Hindlimb muscle (tissue), 1 donor: ENCODE data around the gene LRRK1. TPM values are rescaled to one million over a fixed set of nuclear protein-coding genes. Genes with fewer than 3 reads are reported as not detected.

Experiments
- DNase-seq: peaks from one replicate; pipeline ENCODE4 v3.0.0-alpha.2; 2013
- polyA plus RNA-seq: library from polyadenylated mRNA; unstranded; fragments of 120-200 nt; gene quantifications from one replicate; pipeline ENCODE4 v1.2.1, GENCODE V29; 2013; ENCODE audit not compliant: insufficient read length

The LRRK1 gene
- polyA plus RNA-seq, 1 donor = 6.1 TPM

DNA sequence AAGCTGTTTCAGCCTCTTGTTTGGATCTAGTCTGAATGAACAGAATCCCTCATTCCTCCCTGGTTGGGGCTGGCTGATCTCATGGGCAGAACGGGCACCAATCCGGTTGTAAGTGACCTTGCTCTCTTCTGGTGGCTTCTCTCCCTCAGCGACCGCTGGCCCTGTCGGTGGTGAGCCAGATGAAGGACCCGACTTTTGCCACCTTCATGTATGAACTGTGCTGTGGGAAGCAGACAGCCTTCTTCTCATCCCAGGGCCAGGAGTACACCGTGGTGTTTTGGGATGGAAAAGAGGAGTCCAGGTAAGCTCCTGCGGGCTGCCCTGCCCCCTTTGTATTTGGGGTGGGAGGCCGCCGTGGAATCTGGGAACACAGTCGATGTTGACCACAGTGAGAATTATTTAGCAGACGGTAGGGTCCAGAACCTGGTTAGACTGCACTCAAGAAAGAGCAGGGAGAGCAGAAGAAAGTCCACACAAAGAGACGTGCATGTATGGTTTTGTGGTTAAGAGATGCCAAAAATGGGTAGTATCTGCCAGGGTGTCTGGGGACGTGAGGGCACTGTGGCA, 138.8 kb downstream of the LRRK1 start:
- DNase-seq = no peak

DNA sequence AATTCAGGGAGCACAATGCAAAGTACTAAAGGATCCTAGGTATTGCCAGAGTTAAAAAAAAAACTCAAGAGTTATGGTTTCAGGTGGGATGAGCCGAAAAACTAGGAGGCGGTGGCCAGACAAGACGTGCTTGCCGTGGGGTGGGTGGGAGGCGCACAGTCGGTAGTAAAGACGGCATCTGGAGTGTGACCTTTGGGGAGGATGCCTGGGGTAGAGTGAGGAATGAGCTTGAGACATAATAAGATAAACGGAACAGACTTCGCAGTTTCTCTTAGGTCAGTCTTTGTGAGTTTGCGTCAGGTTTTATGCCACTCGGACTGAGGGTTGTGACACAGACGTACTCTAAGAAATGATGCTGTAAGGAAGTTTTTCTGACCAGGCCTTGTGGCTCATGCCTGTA, 139.6 kb downstream of the LRRK1 start:
- DNase-seq = no peak

DNA sequence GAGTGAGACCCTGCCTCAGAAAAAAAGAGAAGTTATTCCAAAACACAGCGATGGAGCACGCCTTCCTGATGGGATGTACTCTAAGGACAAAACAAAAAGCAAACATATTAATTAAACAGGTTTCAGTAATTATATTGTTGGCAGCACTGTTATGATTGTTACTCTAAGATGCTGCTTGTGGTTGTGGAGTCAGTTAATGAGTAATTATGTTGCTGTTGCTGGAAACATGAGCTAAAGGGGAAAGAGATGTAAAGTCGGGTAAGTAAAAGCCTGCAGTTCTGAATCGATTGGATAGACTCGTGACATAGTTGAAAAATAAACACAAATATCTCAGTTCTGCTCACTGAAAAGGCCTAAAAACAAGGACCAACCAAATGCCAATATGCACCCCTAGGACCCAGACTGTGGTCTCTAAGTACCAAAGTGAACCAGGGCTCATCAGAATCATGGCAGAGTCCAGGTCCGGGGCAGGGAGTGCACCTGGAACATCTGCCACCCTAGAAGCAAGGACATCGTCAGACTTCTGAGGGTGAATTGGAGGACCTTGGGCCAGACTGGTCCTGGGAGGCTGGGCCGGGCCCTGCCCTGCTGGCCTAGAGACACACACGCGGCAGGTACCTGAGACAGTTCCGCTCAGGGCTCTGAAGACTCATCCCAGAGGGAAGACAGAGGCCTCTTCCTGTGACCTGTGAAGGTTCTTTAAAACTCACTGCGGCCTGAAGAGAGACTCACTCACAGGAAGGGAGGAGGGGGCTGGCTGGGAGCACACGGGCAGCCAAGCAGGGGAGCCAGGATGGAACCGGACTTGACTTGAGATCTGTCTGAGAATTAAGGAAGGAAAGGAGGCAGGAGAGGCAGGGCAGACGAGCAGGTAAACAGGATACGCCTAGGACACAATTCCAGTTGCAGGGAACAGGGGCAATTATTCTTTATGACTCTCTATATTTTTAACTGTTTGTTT, 140.5 kb downstream of the LRRK1 start:
- no peak for DNase-seq

DNA sequence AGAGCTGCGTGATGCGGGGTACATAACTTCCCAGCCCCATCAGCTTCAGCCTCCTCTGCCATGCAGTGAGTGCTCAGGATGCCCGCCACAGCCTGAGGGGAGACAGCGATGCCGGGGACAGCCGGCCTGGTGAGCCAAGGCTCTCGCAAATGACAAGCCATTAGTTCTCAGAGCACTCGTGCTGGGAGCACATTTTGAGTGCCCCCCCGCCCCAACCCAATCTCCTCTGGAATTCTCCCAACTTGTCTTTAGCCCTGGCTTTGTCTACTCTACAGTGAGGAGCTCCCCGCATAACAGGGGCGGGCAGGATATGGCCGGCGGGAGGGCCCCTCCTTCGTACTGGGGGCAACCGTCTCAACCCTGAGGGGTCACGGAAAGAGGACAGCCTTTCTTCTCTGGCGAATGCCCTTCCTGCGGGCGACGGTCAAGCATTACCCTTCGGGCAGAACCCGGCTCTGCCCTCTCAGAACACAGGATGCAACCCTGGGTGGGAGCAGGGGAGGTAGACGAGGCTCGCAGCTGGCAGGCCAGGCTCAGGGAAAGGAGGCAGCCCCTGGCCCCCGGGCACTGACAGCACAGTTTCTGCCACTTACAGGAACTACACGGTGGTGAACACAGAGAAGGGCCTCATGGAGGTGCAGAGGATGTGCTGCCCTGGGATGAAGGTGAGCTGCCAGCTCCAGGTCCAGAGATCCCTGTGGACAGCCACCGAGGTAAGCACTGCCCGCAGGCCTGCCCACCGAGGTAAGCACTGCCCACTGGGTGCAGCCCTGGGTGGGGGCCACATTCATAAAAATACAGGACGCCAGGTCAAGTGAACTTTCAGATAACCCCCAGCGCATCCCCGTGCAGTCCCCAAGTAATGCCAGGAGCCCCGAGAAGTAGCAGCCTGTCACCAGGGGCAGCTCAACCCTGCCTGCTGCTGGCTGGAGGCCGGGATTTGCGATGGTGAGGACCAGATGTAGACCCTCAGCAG, 141.7 kb downstream of the LRRK1 start:
- DNase-seq = no peak

DNA sequence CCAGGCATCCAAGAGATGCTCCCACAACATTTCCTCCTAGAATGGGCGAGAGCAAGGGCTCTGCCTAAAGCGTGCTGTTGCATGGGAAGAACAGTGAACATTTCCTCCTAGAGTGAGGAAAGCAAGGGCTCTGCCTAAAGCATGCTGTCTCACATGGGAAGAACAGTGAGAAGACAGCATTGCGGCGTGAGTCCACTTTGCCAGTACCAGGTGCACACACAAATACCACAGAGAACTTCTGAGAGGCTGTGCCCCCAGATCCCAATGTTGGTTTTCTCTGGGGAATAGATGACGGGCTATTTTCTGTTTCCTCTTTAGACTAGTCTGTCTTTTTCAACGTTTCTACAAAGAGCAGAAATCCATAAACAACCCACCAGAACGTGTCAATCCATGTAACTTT, 142.9 kb downstream of the LRRK1 start:
- DNase-seq = no peak

DNA sequence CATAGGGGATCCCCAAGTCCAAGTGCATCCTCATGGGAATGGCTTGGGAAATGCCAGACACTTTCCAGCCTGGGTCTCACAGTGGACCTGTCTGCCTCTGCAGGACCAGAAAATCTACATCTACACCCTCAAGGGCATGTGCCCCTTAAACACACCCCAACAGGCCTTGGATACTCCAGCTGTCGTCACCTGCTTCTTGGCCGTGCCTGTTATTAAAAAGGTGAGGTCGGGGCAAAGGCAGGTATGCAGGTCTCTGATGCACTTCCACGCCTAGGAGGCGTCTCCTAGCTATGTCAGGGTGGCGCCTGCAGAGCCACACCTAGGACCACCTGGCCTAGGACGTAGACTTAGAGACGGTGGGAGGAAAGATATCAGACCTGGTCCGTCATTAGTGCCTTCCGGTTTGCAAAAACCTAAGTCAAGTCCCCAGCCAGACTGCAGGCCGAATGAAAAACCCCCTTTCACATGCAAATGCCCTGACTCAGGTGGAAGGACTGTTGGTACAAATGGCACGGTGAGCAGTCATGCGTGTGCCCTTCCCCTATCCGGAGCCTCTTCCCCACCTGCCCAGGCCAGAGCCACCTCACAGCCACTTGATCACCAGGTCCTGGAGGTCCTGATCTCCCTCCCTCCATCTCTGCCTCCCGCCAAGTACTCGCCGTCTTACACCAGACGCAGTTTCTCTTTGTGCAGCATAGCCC, 143.5 kb downstream of the LRRK1 start:
- no peak for DNase-seq

DNA sequence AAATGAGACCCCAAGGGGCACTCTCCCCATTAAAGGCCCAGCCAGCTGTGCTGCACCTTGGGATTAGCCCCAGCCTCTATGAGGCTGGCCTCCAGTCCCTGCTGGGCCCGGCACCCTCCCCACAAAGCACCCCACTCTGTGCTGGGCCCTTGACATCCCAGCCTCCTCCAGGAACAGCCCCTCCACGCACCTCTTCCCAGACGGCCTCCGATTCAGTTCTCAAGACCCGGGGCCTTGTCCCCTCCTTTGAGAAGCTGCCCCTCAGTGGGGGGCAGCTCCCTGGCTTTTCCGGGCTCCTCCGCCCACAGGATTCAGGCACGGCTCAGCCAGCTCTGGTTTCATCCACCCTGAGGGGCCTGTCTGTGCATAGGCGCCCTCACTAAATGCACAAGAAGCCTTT, 144.1 kb downstream of the LRRK1 start:
- DNase-seq = no peak

DNA sequence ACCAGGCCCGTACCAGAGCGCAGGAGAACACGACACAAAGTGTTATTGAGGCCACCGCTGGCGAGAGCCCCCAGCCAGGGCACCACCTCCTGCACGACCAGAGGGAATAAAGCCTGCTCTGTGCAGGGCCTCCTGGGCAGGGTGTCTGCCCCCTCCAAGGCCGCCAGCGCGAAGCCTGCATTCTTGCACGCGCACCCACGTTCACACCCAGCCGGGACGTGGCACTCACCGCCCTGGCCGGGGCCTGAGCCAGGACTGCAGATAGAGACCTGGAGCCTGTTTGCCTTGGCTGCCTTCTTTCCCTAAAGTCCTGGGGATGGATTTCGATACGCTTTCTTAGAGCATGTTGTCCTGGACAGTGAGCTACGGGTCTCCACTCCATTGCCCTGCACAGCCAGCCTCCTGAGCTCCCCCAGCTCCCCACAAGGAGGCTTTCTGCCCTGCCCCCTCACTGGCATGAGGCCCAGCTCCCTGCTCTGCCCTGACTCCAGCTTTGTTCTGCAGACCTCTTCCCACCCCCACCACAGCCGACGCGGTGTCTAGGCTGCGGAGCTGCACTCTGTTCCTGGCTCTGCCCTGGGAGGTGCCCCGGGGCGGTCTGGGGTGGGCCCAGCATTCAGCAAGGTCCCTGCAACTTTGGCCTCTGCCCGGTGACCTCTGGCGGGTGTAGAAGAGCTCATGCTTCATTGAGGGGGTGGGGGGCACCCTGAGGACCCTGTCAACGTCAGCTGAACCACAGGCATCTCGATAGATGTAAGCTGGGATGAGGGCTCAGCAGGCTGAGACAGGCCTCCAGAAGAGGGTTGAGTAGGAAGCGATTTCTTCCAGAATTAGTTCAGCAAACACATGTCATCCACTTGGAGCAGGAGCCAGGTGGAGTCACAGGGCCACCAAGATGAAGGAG, 145.0 kb downstream of the LRRK1 start:
- DNase-seq = no peak

DNA sequence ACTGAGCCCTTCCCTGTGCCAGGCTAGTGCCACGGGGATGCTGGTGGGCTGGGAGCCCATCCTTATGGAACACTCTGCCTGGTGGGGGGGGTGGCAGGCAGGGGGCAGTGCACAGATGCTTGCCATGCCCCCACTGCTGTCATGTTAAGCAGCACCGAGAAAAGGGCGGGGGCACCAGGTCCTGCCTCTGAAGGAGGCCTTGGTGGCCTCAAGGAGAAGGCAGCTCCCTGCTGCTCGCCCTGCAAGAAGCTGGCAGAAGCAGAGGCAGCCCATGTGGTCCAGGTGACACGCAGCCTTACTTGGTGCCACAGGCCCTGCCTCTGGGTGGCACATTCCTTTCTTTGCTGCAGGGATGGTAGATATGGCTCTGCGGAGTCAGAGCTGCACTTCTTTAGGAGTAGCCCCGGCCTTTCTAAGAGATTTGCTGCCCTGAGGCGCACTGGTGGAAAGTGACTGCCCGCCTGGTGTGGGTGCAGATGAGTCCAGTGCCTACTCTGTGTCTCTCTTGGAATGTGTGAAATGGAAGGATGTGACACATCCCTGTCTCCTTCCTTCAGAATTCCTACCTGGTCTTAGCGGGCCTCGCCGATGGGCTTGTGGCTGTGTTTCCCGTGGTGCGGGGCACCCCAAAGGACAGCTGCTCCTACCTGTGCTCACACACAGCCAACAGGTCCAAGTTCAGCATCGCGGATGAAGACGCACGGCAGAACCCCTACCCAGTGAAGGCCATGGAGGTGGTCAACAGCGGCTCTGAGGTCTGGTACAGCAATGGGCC, 145.8 kb downstream of the LRRK1 start:
- DNase-seq = no peak

DNA sequence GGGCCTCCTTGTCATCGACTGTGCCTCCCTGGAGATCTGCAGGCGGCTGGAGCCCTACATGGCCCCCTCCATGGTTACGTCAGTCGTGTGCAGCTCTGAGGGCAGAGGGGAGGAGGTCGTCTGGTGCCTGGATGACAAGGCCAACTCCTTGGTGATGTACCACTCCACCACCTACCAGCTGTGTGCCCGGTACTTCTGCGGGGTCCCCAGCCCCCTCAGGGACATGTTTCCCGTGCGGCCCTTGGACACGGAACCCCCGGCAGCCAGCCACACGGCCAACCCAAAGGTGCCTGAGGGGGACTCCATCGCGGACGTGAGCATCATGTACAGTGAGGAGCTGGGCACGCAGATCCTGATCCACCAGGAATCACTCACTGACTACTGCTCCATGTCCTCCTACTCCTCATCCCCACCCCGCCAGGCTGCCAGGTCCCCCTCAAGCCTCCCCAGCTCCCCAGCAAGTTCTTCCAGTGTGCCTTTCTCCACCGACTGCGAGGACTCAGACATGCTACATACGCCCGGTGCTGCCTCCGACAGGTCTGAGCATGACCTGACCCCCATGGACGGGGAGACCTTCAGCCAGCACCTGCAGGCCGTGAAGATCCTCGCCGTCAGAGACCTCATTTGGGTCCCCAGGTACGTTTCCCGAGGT, 146.5 kb downstream of the LRRK1 start:
- DNase-seq = no peak

DNA sequence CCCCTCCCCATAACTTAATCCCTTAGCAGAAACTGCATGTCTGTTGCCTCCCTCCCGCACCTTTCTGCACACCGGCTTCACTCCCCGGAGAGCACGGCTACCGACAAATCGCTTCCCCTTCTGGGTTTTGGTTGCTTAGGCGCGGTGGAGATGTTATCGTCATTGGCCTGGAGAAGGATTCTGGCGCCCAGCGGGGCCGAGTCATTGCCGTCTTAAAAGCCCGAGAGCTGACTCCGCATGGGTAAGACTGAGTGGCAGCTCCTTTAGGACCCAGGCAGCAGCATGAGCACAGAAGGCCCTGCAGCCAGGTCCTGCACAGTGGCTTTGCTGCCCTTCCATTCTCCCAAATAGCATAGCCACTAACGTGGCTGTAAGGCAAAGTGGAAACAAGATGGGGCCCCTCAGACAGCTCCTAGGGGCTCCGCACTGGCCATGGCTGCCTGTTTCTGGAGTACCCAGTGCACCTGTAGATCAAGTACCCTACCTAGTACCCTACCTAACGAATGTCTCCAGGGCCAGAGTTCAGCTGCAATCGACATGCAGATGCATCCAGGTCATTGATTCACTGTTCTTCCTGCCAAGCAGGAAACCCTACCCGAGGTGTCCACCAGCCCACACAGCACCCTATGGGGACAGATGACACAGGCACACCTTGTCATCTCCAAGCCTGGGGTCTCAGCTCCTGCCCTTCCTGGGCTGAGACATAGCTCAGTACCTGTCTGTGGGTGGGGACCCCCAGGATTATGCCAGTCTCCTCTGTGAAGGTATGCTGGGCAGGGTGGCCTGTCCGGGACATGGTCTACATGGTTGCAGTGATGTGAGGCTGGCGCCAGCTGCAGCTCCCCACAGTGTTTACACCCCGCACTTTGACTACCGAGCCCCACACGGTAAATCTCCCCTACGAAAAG, 147.6 kb downstream of the LRRK1 start:
- DNase-seq = no peak

DNA sequence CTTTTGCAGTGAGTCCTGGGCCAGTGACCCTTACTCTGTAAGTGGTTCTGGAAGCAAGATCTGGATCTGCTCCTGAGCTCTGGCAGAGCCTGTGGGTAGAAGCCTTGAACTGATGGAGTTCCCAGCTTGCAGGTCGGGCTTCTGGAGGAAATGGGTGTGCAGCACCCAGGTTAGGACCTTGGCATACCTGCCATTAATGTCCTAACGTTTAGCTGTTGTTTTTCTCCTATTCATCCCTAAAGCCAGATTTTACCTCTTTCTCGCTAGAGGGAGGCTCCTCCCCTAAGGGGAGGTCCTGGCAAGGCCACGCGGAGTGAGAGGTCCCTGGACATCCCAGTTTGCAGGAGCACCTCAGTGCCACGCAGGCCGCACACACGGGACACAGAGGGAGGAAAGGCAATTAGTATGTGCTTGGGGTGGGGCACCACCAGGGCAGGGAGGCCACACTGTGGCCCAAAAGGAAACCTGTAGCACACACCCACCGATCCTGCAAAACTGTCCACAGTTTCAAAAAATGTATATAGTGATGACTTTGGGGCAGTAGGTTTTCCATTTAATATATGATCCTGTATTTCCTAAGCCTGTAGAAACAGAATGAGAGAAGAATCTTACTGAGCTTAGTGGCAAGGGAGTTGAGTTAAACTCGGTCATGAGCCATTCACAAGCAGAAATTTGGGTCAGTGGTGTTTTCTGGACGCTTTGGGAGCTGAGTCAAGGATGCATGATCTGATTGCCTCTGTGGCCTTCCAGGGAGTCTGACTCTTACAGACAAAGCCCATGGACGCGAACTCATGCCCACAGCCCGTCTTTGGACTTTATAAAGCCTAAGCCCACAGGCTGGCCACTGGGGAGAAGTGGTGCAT, 148.7 kb downstream of the LRRK1 start:
- DNase-seq = no peak

DNA sequence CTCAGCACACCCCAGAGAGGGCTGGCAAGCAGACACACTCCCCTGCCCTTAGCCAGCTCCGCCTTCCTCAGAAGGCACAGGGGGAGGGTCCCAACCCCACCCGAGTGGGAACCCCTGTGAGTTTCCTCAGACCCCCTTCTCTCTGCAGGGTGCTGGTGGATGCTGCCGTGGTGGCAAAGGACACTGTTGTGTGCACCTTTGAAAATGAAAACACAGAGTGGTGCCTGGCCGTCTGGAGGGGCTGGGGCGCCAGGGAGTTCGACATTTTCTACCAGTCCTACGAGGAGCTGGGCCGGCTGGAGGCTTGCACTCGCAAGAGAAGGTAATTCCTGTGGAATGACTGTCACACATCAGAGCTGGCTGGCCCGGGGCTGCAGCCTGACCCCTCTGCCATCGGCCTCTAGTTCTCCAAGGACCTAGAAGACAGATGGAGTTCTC, 149.4 kb downstream of the LRRK1 start:
- no peak for DNase-seq

DNA sequence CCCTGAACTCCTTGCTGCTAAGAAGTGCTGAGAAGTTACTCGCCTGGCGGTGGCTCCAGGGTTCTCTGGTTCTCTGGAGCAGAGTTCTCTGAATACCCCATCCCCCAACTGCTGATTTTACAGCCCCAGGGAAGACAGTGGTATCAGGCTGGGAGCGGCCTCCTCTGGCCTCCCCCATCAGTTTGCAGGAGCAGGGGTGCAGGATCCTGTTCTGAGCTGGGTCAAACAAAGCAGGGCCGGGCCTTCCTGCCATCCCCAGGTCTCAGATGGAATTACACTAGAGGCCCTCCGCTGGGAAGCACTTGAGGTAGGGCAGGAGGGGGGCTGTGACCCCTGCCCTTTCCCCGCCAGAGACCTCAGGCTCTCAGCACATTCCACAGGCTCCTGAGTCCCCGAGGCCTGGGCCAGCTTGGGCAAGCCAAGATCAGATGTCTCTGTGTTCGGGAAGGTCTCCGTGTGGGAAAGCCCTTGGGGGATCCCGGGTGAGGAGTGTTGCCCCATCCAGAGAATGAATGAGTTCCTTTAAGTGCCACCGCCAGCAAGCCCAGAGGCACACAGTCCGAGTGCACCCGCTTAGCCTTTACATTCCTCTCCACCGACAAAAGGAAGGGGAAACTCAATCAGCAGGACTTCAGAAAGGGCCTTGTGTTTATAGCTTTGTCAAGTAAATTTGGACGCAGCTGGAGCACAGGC, 149.9 kb downstream of the LRRK1 start:
- no peak for DNase-seq

DNA sequence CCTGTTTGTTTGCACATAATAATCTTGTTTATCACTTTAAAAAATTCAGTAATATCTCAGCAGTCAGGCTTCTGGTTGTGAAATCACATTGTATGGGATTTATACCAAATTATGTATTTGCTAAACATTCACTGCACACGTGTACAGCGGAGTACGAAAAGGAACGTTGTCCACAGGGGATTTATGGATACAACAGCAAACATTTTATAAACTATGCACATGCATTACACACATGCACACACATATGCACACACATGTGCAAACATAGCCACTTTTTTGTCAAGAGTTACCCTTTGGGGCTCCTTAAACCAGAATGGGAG, 150.5 kb downstream of the LRRK1 start:
- DNase-seq = no peak

DNA sequence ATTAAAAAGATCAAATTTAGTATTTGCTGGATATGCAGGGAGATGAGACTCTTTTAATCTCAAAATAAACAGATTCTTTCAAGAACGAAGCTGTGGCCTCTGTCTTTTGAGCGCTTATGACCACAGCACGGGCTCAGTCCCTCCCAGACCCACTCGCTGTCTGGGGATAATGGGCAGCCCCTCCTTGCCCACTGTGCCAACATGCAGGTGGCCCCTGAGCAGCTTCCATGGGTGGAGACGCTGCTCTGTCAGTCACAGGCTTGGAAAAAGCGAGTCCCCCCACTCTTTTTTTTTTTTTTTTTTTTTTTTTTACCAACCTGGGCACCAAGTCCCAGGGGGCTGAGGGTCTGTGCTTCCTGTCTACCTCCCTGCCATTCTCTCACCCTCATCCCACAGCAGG, 150.9 kb downstream of the LRRK1 start:
- DNase-seq = no peak
